HL-60 (cell line): ENCODE measurements around the gene SAGE1.

Experiments
- DNase-seq, 2 experiments: peaks; one replicate each; pipeline ENCODE4 v3.0.0-alpha.2; 2010 to 2020; ENCODE audit warnings: low read depth in 1 of 2, low spot score in 1 of 2
- H3K27ac ChIP-seq: fragments of 250-450 bp; sonication (Bioruptor Pico); replicated peaks from 2 replicates; pipeline ENCODE4 v1.5.1; 2020; ENCODE audit warnings: mild to moderate bottlenecking, moderate library complexity
- H3K27me3 ChIP-seq: fragments of 250-450 bp; sonication (Bioruptor Pico); 2 replicates; pipeline ENCODE4 v1.5.1; 2021; ENCODE audit warnings: mild to moderate bottlenecking, moderate library complexity; ENCODE audit not compliant: insufficient read depth, poor library complexity, severe bottlenecking
- H3K4me3 ChIP-seq: replicated peaks from 2 replicates; pipeline ENCODE4 v1.5.1; 2011; ENCODE audit warnings: mild to moderate bottlenecking, control low read depth, low read length; ENCODE audit not compliant: insufficient read depth
- GABPA ChIP-seq: IDR thresholded peaks from 2 replicates; pipeline ENCODE4 v1.6.1; 2012; ENCODE audit warnings: low read depth
- POLR2AphosphoS5 ChIP-seq: IDR thresholded peaks from 2 replicates; pipeline ENCODE4 v1.6.1; 2012; ENCODE audit warnings: low read depth
- REST ChIP-seq: IDR thresholded peaks from 2 replicates; pipeline ENCODE4 v1.6.1; 2012; ENCODE audit warnings: low read depth; ENCODE audit not compliant: insufficient replicate concordance
- SPI1 ChIP-seq: IDR thresholded peaks from 2 replicates; pipeline ENCODE4 v1.6.1; 2012; ENCODE audit warnings: low read depth, mild to moderate bottlenecking, borderline replicate concordance
- TF ChIP-seq, protein P1 (sequence below): IDR thresholded peaks from one replicate; pipeline ENCODE4 v1.5.1; 2011; ENCODE audit warnings: low read length, control low read depth, inconsistent platforms; ENCODE audit not compliant: insufficient read depth

Gene SAGE1

GRCh38 chrX:135944486-135944885, 51.0 kb downstream of the SAGE1 start:
- TF ChIP-seq REST (no peak), GABPA (no peak), POLR2AphosphoS5 (no peak), SPI1 (no peak)
- TF ChIP-seq, protein P1, sequence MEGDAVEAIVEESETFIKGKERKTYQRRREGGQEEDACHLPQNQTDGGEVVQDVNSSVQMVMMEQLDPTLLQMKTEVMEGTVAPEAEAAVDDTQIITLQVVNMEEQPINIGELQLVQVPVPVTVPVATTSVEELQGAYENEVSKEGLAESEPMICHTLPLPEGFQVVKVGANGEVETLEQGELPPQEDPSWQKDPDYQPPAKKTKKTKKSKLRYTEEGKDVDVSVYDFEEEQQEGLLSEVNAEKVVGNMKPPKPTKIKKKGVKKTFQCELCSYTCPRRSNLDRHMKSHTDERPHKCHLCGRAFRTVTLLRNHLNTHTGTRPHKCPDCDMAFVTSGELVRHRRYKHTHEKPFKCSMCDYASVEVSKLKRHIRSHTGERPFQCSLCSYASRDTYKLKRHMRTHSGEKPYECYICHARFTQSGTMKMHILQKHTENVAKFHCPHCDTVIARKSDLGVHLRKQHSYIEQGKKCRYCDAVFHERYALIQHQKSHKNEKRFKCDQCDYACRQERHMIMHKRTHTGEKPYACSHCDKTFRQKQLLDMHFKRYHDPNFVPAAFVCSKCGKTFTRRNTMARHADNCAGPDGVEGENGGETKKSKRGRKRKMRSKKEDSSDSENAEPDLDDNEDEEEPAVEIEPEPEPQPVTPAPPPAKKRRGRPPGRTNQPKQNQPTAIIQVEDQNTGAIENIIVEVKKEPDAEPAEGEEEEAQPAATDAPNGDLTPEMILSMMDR: no peak
- H3K4me3 ChIP-seq: no peak overlapping the region
- DNase-seq: no peak

DNA sequence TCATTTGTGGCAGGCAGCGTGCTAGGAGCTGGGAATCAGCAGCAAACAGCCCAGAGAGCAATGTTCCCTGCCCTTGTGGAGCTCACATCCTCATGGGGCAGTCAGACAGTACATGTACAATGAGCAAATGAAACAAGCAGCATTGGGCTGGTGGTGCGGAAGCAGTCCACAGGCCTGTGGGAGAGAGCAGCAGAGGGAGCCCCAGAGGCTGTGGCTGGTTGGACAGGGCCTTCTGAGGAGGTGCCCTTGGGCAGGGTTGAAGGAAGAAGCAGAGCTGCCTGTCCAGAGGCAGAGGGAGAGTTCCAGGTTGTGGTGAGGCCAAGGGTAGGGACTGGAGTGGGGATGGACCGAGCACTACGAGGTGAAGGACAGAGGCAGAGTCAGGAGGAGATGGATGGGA, 57.8 kb downstream of the SAGE1 start:
- no peak for TF ChIP-seq POLR2AphosphoS5
- TF ChIP-seq REST: no peak
- TF ChIP-seq, protein P1: no peak
- TF ChIP-seq GABPA: no peak
- no peak for TF ChIP-seq SPI1
- no peak for DNase-seq
- H3K27me3 ChIP-seq: no peaks in the 10 kb centered on the region
- H3K27ac ChIP-seq: no peak overlapping the region
- no peak overlapping the region for H3K4me3 ChIP-seq

More at GRCh38 chrX:135944486-135944885, 51.0 kb downstream of the SAGE1 start:
- Histone ChIP-seq H3K27ac (no peak overlapping the region), H3K27me3 (no peaks in the 10 kb centered on the region)
